HFFc6 (cell line): ENCODE data around the gene ZNF768. TPM values are rescaled to one million over a fixed set of nuclear protein-coding genes. Genes with fewer than 3 reads are reported as not detected.

Source experiments
- DNase-seq: peaks from one replicate; pipeline ENCODE4 v3.0.0-alpha.2; 2018
- H3K27ac Mint-ChIP-seq: 2 replicates; pipeline ENCODE4 v1.8.0; 2020; ENCODE audit warnings: mild to moderate bottlenecking, mixed read lengths
- H3K27me3 Mint-ChIP-seq: 2 replicates; pipeline ENCODE4 v1.8.0; 2021; ENCODE audit warnings: mild to moderate bottlenecking, moderate library complexity, mixed read lengths; ENCODE audit not compliant: insufficient read depth
- H3K36me3 Mint-ChIP-seq: 2 replicates; pipeline ENCODE4 v1.8.0; 2021; ENCODE audit warnings: low read depth, mixed read lengths
- H3K4me1 Mint-ChIP-seq: 2 replicates; pipeline ENCODE4 v1.8.0; 2020; ENCODE audit warnings: low read depth, mixed read lengths
- H3K4me3 Mint-ChIP-seq: 2 replicates; pipeline ENCODE4 v1.8.0; 2020; ENCODE audit warnings: mild to moderate bottlenecking, moderate library complexity, mixed read lengths
- H3K9me3 Mint-ChIP-seq: 2 replicates; pipeline ENCODE4 v1.8.0; 2020; ENCODE audit warnings: mild to moderate bottlenecking, mixed read lengths
- total RNA-seq, 6 experiments: library from RNA; stranded (reverse); fragmentation: NEBNext Ultra II Directional; extraction: Animal tissue kit (Norgen Biotek cat#: 25700); gene quantifications; 2 replicates in 1 of 6; 3 replicates in 5 of 6; pipeline ENCODE4 v1.2.3, GENCODE V29; 2021
- TF ChIP-seq, protein P1 (sequence below): fragments of 200-600 bp; sonication (generic); IDR thresholded peaks from 2 replicates; pipeline ENCODE4 v1.5.0; 2021; ENCODE audit warnings: antibody characterized with exemption, mild to moderate bottlenecking

The ZNF768 gene
- total RNA-seq, 6 experiments from 2014 or later: 19.8 to 22.8 (median 20.8) TPM

DNA sequence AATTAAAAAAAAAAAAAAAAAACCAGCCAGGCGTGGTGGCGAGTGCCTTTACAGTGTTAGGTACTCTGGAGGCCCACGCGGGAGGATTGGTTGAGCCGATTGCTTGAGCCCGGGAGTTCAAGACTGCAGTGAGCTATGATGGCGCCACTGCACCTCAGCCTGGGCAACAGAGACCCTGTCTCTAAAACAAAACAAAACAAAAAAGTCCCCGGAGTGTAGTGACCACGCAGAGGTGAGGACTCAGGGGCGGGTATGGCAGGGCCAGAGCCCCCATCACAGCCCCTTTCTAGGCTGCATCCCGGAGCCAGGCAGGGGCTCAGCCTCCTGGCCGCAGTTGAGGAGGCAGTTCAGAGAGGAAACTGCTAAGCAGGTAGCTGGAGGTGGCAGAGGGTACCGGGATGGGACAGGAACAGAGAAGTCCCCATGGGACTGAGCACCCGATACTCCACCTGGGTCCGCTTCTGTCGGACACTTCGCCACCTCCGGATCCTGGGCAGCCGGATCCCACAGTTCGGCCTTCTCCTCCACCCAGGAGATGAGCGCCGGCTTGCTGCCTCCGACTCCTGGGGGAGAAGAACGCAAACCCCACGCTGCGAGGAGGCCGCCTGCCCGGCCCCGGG is 7.5 kb upstream of the ZNF768 start:
- TF ChIP-seq, protein P1, sequence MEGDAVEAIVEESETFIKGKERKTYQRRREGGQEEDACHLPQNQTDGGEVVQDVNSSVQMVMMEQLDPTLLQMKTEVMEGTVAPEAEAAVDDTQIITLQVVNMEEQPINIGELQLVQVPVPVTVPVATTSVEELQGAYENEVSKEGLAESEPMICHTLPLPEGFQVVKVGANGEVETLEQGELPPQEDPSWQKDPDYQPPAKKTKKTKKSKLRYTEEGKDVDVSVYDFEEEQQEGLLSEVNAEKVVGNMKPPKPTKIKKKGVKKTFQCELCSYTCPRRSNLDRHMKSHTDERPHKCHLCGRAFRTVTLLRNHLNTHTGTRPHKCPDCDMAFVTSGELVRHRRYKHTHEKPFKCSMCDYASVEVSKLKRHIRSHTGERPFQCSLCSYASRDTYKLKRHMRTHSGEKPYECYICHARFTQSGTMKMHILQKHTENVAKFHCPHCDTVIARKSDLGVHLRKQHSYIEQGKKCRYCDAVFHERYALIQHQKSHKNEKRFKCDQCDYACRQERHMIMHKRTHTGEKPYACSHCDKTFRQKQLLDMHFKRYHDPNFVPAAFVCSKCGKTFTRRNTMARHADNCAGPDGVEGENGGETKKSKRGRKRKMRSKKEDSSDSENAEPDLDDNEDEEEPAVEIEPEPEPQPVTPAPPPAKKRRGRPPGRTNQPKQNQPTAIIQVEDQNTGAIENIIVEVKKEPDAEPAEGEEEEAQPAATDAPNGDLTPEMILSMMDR: no peak
- peak overlapping the region; percentile 90 for H3K4me3 Mint-ChIP-seq
- peaks cover 4% of the 10 kb centered on the region; the same call in 1 of the 2 replicates for H3K27me3 Mint-ChIP-seq
- H3K36me3 Mint-ChIP-seq: no peaks in the 10 kb centered on the region
- H3K27ac Mint-ChIP-seq: peak overlapping the region; percentile 61
- DNase-seq: no peak
- peaks cover 16% of the 10 kb centered on the region for H3K4me1 Mint-ChIP-seq
- no peaks in the 10 kb centered on the region for H3K9me3 Mint-ChIP-seq

DNA sequence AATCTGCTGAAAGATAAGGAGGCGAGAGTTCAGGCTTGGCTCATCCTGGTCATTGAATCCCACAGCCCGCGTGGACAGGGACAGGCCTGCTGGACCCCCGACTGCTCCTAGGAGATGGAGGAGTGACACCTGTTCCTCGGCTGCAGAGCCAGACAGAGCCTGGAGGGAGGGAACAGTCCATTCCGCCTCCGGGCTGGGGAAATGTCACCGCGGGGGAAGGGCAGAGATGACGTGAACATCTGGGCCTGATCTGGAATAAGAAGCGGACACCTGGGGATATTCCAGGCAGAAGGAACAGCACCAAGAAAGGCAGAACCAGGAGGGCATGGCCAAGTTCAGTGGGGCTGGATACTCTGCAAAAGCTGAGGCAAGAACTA is 6.8 kb upstream of the ZNF768 start:
- H3K27me3 Mint-ChIP-seq: peaks cover 4% of the 10 kb centered on the region; the same call in 1 of the 2 replicates
- H3K4me1 Mint-ChIP-seq: peaks cover 17% of the 10 kb centered on the region
- no peak overlapping the region for H3K4me3 Mint-ChIP-seq
- peak overlapping the region; percentile 37 for H3K27ac Mint-ChIP-seq
- no peaks in the 10 kb centered on the region for H3K9me3 Mint-ChIP-seq
- no peak for DNase-seq
- H3K36me3 Mint-ChIP-seq: no peaks in the 10 kb centered on the region
- TF ChIP-seq, protein P1: no peak

DNA sequence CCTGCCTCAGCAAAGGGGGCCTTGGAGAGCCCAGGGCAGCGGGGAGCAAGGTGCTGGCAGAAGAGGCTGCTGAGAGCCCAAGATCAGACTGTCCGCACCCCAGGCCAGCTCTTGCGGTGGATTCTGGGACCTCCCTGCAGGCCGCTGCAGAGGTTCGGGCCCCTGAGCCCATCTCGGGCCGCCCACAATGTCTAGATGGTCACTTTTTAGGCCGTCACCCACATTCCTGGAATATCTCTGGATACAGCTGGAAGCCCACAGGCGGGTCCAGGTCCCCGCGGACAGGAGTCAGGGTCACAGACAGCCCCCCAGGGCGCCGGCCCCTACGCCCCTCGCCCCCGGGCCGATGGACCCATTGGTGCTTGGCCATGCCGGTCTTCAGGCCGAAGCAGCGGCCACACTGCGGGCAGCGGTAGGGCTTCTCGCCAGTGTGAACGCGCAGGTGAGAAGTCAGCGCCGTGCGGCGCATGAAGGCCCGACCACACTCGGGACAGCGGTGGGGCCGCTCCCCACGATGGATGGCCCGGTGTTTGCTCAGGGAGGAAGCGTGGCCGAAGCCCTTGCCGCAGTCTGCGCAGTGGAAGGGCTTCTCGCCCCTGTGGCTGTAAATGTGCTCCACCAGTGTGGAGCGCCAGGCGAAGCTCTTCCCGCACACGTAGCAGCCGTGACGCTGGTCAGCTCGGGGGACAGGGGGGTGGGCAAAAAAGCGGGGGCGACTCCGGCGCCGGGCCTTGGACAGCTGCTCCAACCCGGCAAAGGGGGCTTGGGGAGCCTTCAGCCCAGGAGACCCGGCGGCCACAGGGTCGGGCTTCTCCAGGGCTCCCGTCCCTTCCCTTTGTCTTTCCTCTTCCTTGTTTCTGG is 6.1 kb upstream of the ZNF768 start:
- Mint-ChIP-seq H3K4me3 (no peak overlapping the region), H3K27me3 (peaks cover 4% of the 10 kb centered on the region; the same call in 1 of the 2 replicates), H3K9me3 (no peaks in the 10 kb centered on the region), H3K4me1 (peaks cover 23% of the 10 kb centered on the region), H3K27ac (no peak overlapping the region; the same call in 1 of the 2 replicates), H3K36me3 (no peaks in the 10 kb centered on the region)
- DNase-seq: no peak
- TF ChIP-seq, protein P1: no peak

DNA sequence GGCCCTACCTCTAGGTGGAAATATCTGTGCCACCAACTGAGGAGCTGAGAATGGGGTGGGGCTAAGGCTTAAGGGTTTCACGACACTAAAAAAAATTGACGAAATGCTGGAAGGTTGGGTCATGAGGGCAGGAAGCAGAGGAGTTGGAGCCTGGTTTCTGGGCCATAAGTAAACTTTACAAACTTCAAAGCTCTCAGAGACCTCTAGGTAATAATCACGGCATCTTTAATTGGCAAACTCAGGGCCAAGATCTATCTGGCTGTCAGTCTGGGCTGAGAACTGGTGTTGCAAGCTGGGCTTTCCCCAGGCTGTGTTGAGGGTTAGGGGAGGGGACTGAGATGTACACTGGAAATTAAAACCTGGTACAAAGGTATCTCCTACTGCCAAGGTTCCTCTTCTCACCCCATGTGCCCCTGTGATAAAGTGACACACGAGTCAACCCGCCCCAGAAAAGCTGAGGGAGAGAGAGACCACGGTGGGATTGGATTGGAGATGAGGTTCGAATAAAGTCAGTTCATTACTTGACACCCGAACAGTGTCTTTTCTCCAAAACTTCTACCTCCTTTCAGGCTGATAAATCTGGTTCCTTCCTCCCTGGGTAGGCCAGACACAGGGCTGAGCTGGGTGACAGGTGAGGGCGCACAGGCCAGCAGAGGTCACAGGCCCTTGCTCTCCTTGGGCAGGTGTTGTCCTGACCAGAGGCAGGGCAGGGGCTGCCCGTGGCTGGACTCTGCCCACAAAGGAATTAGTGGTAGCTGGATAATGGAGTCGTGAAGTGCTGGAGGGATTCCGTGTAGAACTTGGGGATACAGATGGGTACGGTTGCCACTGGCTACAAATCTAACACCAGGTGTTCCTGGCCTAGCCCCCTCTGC is 4.0 kb upstream of the ZNF768 start:
- no peaks in the 10 kb centered on the region for H3K36me3 Mint-ChIP-seq
- H3K27ac Mint-ChIP-seq: no peak overlapping the region
- DNase-seq: no peak
- H3K4me1 Mint-ChIP-seq: peaks cover 23% of the 10 kb centered on the region
- H3K27me3 Mint-ChIP-seq: no peaks in the 10 kb centered on the region; the same call in 1 of the 2 replicates
- TF ChIP-seq, protein P1: no peak
- no peak overlapping the region for H3K4me3 Mint-ChIP-seq
- H3K9me3 Mint-ChIP-seq: no peaks in the 10 kb centered on the region

DNA sequence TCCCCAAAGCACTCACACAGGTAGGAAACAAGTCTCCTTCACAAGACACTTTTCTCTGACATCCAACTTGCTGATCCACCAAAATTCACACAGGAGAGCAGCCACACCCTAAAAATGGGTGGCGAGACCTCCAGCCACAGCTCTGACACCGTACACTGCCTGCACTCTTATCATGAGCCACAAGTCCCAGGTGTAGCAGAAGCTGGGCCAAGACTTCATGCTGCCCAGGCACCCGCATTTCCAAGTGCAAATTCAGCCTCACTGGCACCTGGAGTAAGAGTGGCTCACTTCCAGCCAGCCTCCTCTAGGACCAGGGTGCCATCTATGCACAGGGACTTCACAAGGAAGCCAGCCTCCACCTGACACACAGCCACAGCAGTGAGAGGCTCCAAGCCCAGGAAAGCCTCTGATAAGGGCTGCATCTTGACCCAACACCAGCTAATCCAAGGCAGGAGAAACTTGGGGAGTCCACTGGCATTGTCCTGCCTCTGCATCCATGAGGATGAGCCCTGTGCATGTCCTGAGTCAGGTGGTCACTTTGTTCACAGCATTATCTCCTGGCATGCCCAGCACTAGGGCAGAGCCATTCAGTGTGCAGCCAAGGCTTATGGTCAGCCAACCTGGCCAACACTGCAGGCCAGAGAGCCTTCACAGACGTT is 2.6 kb upstream of the ZNF768 start:
- H3K4me1 Mint-ChIP-seq: peaks cover 16% of the 10 kb centered on the region
- no peaks in the 10 kb centered on the region for H3K9me3 Mint-ChIP-seq
- DNase-seq: no peak
- H3K27ac Mint-ChIP-seq: no peak overlapping the region
- H3K4me3 Mint-ChIP-seq: no peak overlapping the region
- TF ChIP-seq, protein P1: no peak
- no peaks in the 10 kb centered on the region; the same call in 1 of the 2 replicates for H3K27me3 Mint-ChIP-seq
- 0 out of 2 replicates have a peak, but pooled peaks cover 6% of the 10 kb centered on the region for H3K36me3 Mint-ChIP-seq
